Measurements from ENCODE around the gene DCHS1. TPM values are rescaled to one million over a fixed set of nuclear protein-coding genes. Genes with fewer than 3 reads are reported as not detected.

Gene DCHS1
- total and polyA plus RNA-seq, 4 experiments from 2014 or later: 0.47 to 6.7 (median 4.4) TPM

DNA sequence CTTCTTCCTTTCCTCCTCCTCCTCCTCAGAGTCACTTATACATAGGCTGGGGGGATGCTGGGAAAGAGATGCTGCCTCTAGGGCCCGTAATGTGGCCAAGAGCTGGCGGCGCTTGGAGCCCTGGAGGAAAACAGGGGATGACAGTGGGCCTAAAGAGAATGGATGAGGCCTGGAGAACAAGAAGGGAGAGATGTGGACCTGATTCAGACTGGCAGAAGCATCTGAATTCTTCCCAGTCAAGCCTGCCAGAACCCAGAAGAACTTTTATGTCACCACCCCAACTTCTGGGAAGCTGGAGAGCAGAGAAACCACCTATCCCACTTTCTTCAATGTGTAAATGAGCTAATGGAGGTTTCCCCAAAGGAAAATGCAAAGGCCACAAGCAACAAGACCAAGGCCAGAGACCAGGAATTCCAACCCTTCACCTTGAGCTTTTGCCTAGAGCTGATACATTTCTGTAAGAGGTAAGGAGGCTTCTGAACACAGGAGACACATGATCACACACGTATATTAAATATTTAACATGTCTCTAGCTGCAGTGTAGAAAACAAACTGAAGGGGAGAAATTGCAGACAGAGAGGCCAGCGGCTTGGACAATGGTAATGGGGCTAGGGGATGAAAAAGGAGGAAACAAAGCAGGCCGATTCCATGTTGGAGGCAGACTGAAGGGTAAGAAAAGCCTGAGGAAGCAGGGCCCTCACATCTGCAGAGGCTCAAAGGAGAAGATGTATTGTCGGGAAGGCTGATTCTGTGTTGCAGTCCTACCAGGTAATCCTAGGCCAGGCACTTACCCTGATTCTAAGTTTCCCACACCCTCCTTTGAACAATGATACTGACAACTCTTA lies 53.3 kb downstream of the DCHS1 start:
- H3K36me3 ChIP-seq (ENCODE audit: insufficient read depth, low read length): peaks cover 39% of the 10 kb centered on the region
- peak overlapping the region in 1 of 8 donors; percentile 63 for H3K4me3 Mint-ChIP-seq
- no peaks in the 10 kb centered on the region for H3K27me3 ChIP-seq (ENCODE audit: insufficient read depth, low read length)
- H3K9me3 Mint-ChIP-seq: no peaks in the 10 kb centered on the region
- ChIA-PET CTCF (ENCODE audit: partially characterized antibody) (interaction anchor here (0.5 to 7.6 kb wide), 13 partner anchors 11 to 144 kb away, joined by 3 to 109 read pairs (median 7); partner anchors contain the start of genes MRPL17, TAF10 and TPP1), POLR2A (ENCODE audit: partially characterized antibody) (interaction anchor here (0.6 to 9.6 kb wide), 7 partner anchors 10 to 183 kb away, joined by 3 to 132 read pairs (median 3); partner anchors contain the start of genes APBB1, MRPL17, TAF10 and TPP1)
- no peaks in the 10 kb centered on the region for H3K9me3 ChIP-seq (ENCODE audit: control insufficient read depth in 1 of 2, low read length in 2 of 2)
- DNase-seq: no peak
- H3K36me3 Mint-ChIP-seq: peaks cover 25 to 41% of the 10 kb centered on the region in 2 donors
- H3K27me3 Mint-ChIP-seq: no peaks in the 10 kb centered on the region
- peaks cover 18 to 30% (median 23%) of the 10 kb centered on the region in 4 donors for H3K4me1 Mint-ChIP-seq
- peaks cover 51% of the 10 kb centered on the region for H3K4me1 ChIP-seq (ENCODE audit: insufficient read depth, low read length)
- peak overlapping the region; percentile 94 to 96 for H3K4me3 ChIP-seq (ENCODE audit: low read length in 2 of 2)
- peak overlapping the region in 4 of 7 donors; percentile 32 to 73 (median 68) for H3K27ac Mint-ChIP-seq
- H3K27ac ChIP-seq (ENCODE audit: low read depth, low read length): peak overlapping the region; percentile 85
- intact Hi-C loops (cut with micrococcal nuclease): loop anchor here (5.0 kb wide), 2 partner anchors 70 to 225 kb away; no protein-coding TSS in a partner anchor

GRCh38 chr11:6601041-6601461 lies 54.6 kb downstream of the DCHS1 start:
- Histone ChIP-seq H3K4me1 (ENCODE audit: insufficient read depth, low read length) (peaks cover 38% of the 10 kb centered on the region), H3K9me3 (ENCODE audit: control insufficient read depth in 1 of 2, low read length in 2 of 2) (no peaks in the 10 kb centered on the region), H3K27me3 (ENCODE audit: insufficient read depth, low read length) (no peaks in the 10 kb centered on the region), H3K36me3 (ENCODE audit: insufficient read depth, low read length) (peaks cover 39% of the 10 kb centered on the region), H3K4me3 (ENCODE audit: low read length in 2 of 2) (no peak overlapping the region), H3K27ac (ENCODE audit: low read depth, low read length) (no peak overlapping the region)
- H3K27ac Mint-ChIP-seq: peak overlapping the region in 2 of 7 donors; percentile 32 to 69
- no peak for DNase-seq
- H3K27me3 Mint-ChIP-seq: no peaks in the 10 kb centered on the region
- H3K4me3 Mint-ChIP-seq: peak overlapping the region in 1 of 8 donors; percentile 35
- H3K9me3 Mint-ChIP-seq: no peaks in the 10 kb centered on the region
- ChIA-PET CTCF (ENCODE audit: partially characterized antibody) (no interaction called here), POLR2A (ENCODE audit: partially characterized antibody) (interaction anchor here (4.6 kb wide), 1 partner anchor 11 kb away, joined by 69 read pairs; the partner anchor contains the start of gene TAF10)
- peaks cover 26 to 47% of the 10 kb centered on the region in 2 donors for H3K36me3 Mint-ChIP-seq
- peaks cover 18 to 23% (median 22%) of the 10 kb centered on the region in 4 donors for H3K4me1 Mint-ChIP-seq
- intact Hi-C loops (cut with micrococcal nuclease): loop anchor here (5.0 kb wide), 2 partner anchors 69 to 224 kb away; no protein-coding TSS in a partner anchor

DNA sequence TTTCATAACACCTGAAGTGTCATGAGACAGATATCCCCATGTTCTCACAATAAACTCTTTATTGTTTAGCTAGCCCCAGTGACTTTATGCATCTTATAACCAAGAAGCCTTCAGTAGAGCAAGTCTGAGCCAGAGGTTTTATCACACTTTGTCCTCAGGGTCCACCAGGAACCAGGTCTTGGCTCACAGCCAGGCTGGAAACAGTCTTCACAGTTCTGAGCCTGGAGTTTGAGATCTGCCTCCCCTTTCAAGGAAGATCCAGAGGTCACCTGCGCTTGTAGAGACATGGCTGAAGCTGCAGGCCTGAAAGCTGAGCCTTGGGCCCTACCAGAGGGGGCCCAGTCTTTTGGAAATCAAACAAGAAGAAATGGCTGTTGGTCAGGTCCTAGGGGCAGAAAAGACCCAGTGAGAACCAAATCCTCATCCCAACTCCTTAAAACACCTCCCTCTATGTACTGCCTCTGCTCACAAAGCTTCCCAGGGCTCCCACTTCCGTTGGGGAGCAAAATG lies 55.7 kb downstream of the DCHS1 start:
- Histone ChIP-seq H3K4me3 (ENCODE audit: low read length in 2 of 2) (no peak overlapping the region), H3K36me3 (ENCODE audit: insufficient read depth, low read length) (peaks cover 44% of the 10 kb centered on the region), H3K4me1 (ENCODE audit: insufficient read depth, low read length) (peaks cover 27% of the 10 kb centered on the region), H3K27me3 (ENCODE audit: insufficient read depth, low read length) (no peaks in the 10 kb centered on the region), H3K27ac (ENCODE audit: low read depth, low read length) (no peak overlapping the region), H3K9me3 (ENCODE audit: control insufficient read depth in 1 of 2, low read length in 2 of 2) (no peaks in the 10 kb centered on the region)
- Mint-ChIP-seq H3K4me3 (no peak overlapping the region), H3K27ac (peak overlapping the region in 2 of 7 donors; percentile 24 to 37), H3K27me3 (no peaks in the 10 kb centered on the region), H3K4me1 (peaks cover 18 to 29% (median 23%) of the 10 kb centered on the region in 4 donors), H3K36me3 (peaks cover 31 to 53% of the 10 kb centered on the region in 2 donors), H3K9me3 (no peaks in the 10 kb centered on the region)
- intact Hi-C loops (cut with micrococcal nuclease): loop anchor here (5.0 kb wide), 2 partner anchors 68 to 223 kb away; no protein-coding TSS in a partner anchor
- no peak for DNase-seq
- ChIA-PET CTCF (ENCODE audit: partially characterized antibody) (interaction anchor here (1.1 kb wide), 1 partner anchor 83 kb away, joined by 3 read pairs; the partner anchor contains the start of gene MRPL17), POLR2A (ENCODE audit: partially characterized antibody) (interaction anchor here (1.4 to 2.3 kb wide), 2 partner anchors 12 to 19 kb away, joined by 4 to 12 read pairs; partner anchors contain the start of genes TAF10 and TPP1)

DNA sequence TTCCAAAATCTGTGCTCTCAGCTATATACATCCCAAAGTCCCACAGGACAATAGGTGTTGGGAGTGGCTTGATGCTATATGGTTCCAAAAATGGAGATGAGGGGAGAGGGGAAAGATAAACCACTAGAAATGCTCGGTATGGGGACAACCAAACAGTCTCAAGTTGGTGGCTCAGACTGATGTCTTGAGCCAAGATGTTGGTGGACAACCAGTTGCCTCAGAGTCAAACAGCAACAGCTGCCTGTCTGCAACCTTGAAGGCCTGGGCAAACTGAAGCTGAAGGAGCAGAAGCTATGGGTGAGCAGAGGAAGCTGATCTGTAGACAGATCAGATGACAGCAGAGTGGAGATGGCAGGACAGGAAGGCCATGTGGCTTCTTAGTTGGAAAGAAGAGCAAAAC lies 56.2 kb downstream of the DCHS1 start:
- H3K27me3 Mint-ChIP-seq: no peaks in the 10 kb centered on the region
- intact Hi-C loops (cut with micrococcal nuclease): no loop called here
- peak overlapping the region in 2 of 7 donors; percentile 17 to 37 for H3K27ac Mint-ChIP-seq
- Histone ChIP-seq H3K36me3 (ENCODE audit: insufficient read depth, low read length) (peaks cover 44% of the 10 kb centered on the region), H3K4me3 (ENCODE audit: low read length in 2 of 2) (no peak overlapping the region), H3K4me1 (ENCODE audit: insufficient read depth, low read length) (peaks cover 22% of the 10 kb centered on the region), H3K27me3 (ENCODE audit: insufficient read depth, low read length) (no peaks in the 10 kb centered on the region), H3K9me3 (ENCODE audit: control insufficient read depth in 1 of 2, low read length in 2 of 2) (no peaks in the 10 kb centered on the region), H3K27ac (ENCODE audit: low read depth, low read length) (no peak overlapping the region)
- CTCF ChIA-PET (ENCODE audit: partially characterized antibody): interaction anchor here (0.9 to 1.2 kb wide), 3 partner anchors 68 to 84 kb away, joined by 3 to 4 read pairs (median 3); partner anchors contain the start of gene MRPL17
- no peak overlapping the region for H3K4me3 Mint-ChIP-seq
- peaks cover 32 to 56% of the 10 kb centered on the region in 2 donors for H3K36me3 Mint-ChIP-seq
- DNase-seq: no peak
- peaks cover 21 to 31% (median 25%) of the 10 kb centered on the region in 4 donors for H3K4me1 Mint-ChIP-seq
- H3K9me3 Mint-ChIP-seq: no peaks in the 10 kb centered on the region
- POLR2A ChIA-PET (ENCODE audit: partially characterized antibody): interaction anchor here (1.4 to 2.3 kb wide), 2 partner anchors 13 to 20 kb away, joined by 4 to 12 read pairs; partner anchors contain the start of genes TAF10 and TPP1

DNA sequence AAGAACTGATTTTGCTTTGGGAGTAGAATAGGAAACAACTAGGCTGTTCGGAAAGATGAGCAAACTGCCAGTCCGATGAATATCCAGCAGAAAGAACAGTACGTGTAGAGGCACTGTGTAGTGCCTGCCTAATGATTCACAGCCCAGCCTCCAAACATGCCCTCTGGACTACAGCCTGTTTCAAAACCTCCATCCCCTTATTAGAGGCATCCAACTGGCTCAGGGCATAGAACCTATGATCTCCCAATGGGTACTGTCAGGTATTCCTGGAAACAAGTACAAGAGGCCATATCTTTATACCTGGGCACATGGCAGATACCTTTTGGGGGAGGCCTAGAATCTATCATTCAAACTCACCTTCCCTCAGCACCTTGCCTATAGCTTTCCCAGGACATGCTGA lies 57.1 kb downstream of the DCHS1 start:
- Mint-ChIP-seq H3K4me1 (peaks cover 30 to 40% (median 34%) of the 10 kb centered on the region in 4 donors), H3K9me3 (no peaks in the 10 kb centered on the region), H3K27me3 (no peaks in the 10 kb centered on the region), H3K36me3 (peaks cover 39 to 65% of the 10 kb centered on the region in 2 donors), H3K4me3 (no peak overlapping the region), H3K27ac (peak overlapping the region in 2 of 7 donors; percentile 37 to 77)
- H3K4me3 ChIP-seq (ENCODE audit: low read length in 2 of 2): no peak overlapping the region
- CTCF ChIA-PET (ENCODE audit: partially characterized antibody): interaction anchor here (0.9 to 1.2 kb wide), 2 partner anchors 67 to 85 kb away, joined by 3 to 4 read pairs; partner anchors contain the start of gene MRPL17
- POLR2A ChIA-PET (ENCODE audit: partially characterized antibody): interaction anchor here (1.4 to 2.3 kb wide), 2 partner anchors 14 to 20 kb away, joined by 4 to 12 read pairs; partner anchors contain the start of genes TAF10 and TPP1
- DNase-seq: no peak
- H3K27ac ChIP-seq (ENCODE audit: low read depth, low read length): no peak overlapping the region
- no peaks in the 10 kb centered on the region for H3K27me3 ChIP-seq (ENCODE audit: insufficient read depth, low read length)
- peaks cover 25% of the 10 kb centered on the region for H3K4me1 ChIP-seq (ENCODE audit: insufficient read depth, low read length)
- H3K36me3 ChIP-seq (ENCODE audit: insufficient read depth, low read length): peaks cover 44% of the 10 kb centered on the region
- intact Hi-C loops (cut with micrococcal nuclease): no loop called here
- no peaks in the 10 kb centered on the region for H3K9me3 ChIP-seq (ENCODE audit: control insufficient read depth in 1 of 2, low read length in 2 of 2)

DNA sequence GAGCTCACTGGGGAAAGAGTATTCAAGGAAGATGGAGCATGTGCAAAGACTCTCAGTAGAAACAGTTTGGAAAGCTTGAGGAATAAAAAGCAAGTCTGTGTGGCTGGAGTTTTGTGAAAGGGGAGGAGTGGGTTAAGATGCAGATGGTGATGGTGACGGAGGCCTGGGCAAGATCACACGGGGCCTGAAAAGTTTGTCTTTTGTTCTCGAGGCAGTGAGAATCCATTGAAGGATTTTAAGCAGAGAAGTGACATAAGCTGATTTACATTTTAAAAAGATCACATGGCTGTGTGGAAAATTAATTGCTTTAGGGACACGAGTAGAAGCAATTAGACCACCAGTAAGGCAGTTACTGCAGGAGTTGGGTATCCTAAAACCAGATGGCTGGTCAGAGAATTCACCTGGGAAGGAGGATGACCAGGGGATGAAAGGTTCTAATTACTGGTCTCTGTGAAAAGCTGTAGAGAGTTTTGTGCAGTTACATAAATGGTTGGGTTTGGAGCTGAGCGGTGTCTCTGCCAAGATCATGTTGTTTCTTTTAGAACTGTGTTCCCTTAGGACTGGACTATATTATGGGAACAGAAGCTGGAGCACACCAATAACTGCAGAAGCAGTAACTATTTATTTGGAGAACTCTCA lies 59.3 kb downstream of the DCHS1 start:
- H3K27me3 ChIP-seq (ENCODE audit: insufficient read depth, low read length): no peaks in the 10 kb centered on the region
- CTCF ChIA-PET (ENCODE audit: partially characterized antibody): interaction anchor here (0.9 to 1.3 kb wide), 3 partner anchors 8 to 87 kb away, joined by 3 to 4 read pairs (median 4); partner anchors contain the start of genes ILK and MRPL17
- Mint-ChIP-seq H3K4me3 (no peak overlapping the region), H3K4me1 (peaks cover 25 to 47% (median 35%) of the 10 kb centered on the region in 4 donors), H3K36me3 (peaks cover 46 to 72% of the 10 kb centered on the region in 2 donors), H3K9me3 (no peaks in the 10 kb centered on the region), H3K27ac (peak overlapping the region in 2 of 7 donors; percentile 11 to 57), H3K27me3 (no peaks in the 10 kb centered on the region)
- peaks cover 8% of the 10 kb centered on the region for H3K4me1 ChIP-seq (ENCODE audit: insufficient read depth, low read length)
- DNase-seq: no peak
- peaks cover 39% of the 10 kb centered on the region for H3K36me3 ChIP-seq (ENCODE audit: insufficient read depth, low read length)
- POLR2A ChIA-PET (ENCODE audit: partially characterized antibody): interaction anchor here (1.0 to 2.0 kb wide), 3 partner anchors 16 to 87 kb away, joined by 3 to 7 read pairs (median 6); partner anchors contain the start of genes MRPL17, TAF10 and TPP1
- no peak overlapping the region for H3K4me3 ChIP-seq (ENCODE audit: low read length in 2 of 2)
- H3K9me3 ChIP-seq (ENCODE audit: control insufficient read depth in 1 of 2, low read length in 2 of 2): no peaks in the 10 kb centered on the region
- no peak overlapping the region for H3K27ac ChIP-seq (ENCODE audit: low read depth, low read length)
- intact Hi-C loops (cut with micrococcal nuclease): no loop called here
